Urothelium cell line (cell line): ENCODE results near the gene PNKD.

ENCODE experiments used
- DNase-seq: peaks from one replicate; pipeline ENCODE4 v3.0.0; 2011; ENCODE audit warnings: low spot score, mixed read lengths
- FAIRE-seq: peaks from 2 replicates; lab custom pipeline; 2011; peaks lifted over from hg19 to GRCh38; lab: Jason Lieb, UNC

The PNKD gene

GRCh38 chr2:218393750-218394290 is 123.5 kb downstream of the PNKD start:
- FAIRE-seq: no peak
- DNase-seq: no peak

GRCh38 chr2:218394298-218395089 is 124.2 kb downstream of the PNKD start:
- FAIRE-seq: no peak
- no peak for DNase-seq

DNA sequence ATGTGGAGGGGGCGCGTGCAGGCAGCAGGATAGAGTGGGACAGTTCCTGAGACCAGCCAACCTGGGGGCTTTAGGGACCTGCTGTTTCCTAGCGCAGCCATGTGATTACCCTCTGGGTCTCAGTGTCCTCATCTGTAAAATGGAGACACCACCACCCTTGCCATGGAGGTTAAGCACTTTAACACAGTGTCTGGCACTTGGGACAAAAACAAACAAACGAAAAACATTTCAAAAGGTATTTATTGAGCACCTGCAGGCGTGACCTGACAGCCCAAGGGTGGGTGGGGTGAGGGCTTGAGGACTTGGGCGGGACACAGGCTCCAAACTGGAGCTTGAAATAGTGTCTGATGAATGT is 124.7 kb downstream of the PNKD start:
- no peak for FAIRE-seq
- no peak for DNase-seq

GRCh38 chr2:218395456-218395825 is 125.1 kb downstream of the PNKD start:
- DNase-seq (no peak), FAIRE-seq (no peak)

GRCh38 chr2:218395826-218396687 is 125.7 kb downstream of the PNKD start:
- FAIRE-seq: peak; percentile 85
- DNase-seq: peak; percentile 92
